Thyroid gland (tissue), 4 donors: ENCODE results near the gene PALLD. TPM values are rescaled to one million over a fixed set of nuclear protein-coding genes. Genes with fewer than 3 reads are reported as not detected.

ENCODE experiments used
- DNase-seq, 2 donors: peaks; one replicate each; pipeline ENCODE4 v3.0.0-alpha.2; 2019
- H3K27ac ChIP-seq, 3 donors: fragments of 200-600 bp; sonication (generic); 1 replicate in 2 of 3; 2 replicates in 1 of 3; pipeline ENCODE4 v1.5.1; 2016 to 2019; ENCODE audit warnings: mild to moderate bottlenecking in 1 of 3, moderate library complexity in 1 of 3
- H3K27me3 ChIP-seq: fragments of 200-600 bp; sonication (generic); one replicate; pipeline ENCODE4 v1.5.1; 2019
- H3K36me3 ChIP-seq, 2 donors: fragments of 200-600 bp; sonication (generic); one replicate each; pipeline ENCODE4 v1.5.1; 2016 to 2019
- H3K4me1 ChIP-seq, 2 donors: fragments of 200-600 bp; sonication (generic); one replicate each; pipeline ENCODE4 v1.5.1; 2017 to 2019
- H3K4me3 ChIP-seq, 3 donors: fragments of 200-600 bp; sonication (generic); replicated peaks in 1 of 3; 1 replicate in 2 of 3; 2 replicates in 1 of 3; pipeline ENCODE4 v1.5.1; 2016; ENCODE audit warnings: mild to moderate bottlenecking in 1 of 3
- H3K9me3 ChIP-seq: fragments of 200-600 bp; sonication (generic); one replicate; pipeline ENCODE4 v1.5.1; 2017
- POLR2A ChIP-seq, 2 donors: fragments of 450-650 bp; IDR thresholded peaks; one replicate each; pipeline ENCODE4 v1.6.1; 2017; ENCODE audit warnings: antibody characterized with exemption in 2 of 2, mild to moderate bottlenecking in 2 of 2, moderate library complexity in 1 of 2
- WGBS, 2 donors: methylation state at CpG; one replicate each; pipeline ENCODE4 v1.1.5; 2017; 5-methylcytosine and 5-hydroxymethylcytosine counted together
- intact Hi-C: fragments of 100-400 bp; cut with DNase I; formaldehyde crosslinking; loops from one replicate; pipeline ENCODE4 v1.15.1; 2023
- total RNA-seq, 4 donors: library from RNA; depleted of rRNA; stranded (reverse); fragments of >200 nt; gene quantifications; one replicate each; pipeline ENCODE4 v1.2.3, GENCODE V29; 2016
- TF ChIP-seq, protein P1 (sequence below), 6 experiments: fragments of 200-600 bp in 3 of 6; fragments of 450-650 bp in 3 of 6; sonication (generic) in 3 of 6; IDR thresholded peaks; one replicate each; pipeline ENCODE4 v1.5.1; 2016 to 2019; ENCODE audit warnings: antibody characterized with exemption in 6 of 6, mild to moderate bottlenecking in 2 of 6, inconsistent platforms in 1 of 6, moderate library complexity in 1 of 6

Gene PALLD
- total RNA-seq, 4 donors from 2014 or later, result 152 to 311 (median 226) TPM

DNA sequence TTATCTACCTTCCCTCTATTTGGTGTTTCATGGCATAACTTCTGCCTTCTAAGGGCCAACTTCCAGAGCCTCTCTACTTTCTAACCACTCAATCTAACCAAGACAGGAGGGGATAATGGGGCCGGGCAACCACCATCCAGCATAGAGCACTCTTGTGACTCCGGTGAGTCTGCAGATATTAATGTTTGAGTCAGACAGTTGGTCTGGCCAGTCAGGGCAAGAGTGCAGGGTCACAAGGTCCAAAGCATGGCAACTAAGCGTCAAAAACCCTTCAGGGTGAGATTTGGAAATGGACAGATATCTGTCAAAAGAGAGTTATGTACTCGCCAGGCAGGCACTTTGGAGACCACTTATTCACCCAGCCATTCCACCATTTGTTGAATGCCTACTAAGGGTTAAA is 105.0 kb downstream of the PALLD start:
- Histone ChIP-seq H3K27me3 (no peaks in the 10 kb centered on the region), H3K36me3 (no peaks in the 10 kb centered on the region), H3K4me3 (no peak overlapping the region), H3K4me1 (no peaks in the 10 kb centered on the region), H3K27ac (no peak overlapping the region), H3K9me3 (no peaks in the 10 kb centered on the region)
- DNase-seq, result no peak
- WGBS, 2 donors, result 92 to 100% methylated on average over 4 of the region's 4 CpGs
- intact Hi-C loops, result no loop called here
- TF ChIP-seq POLR2A (IDR thresholded peaks at IDR 0.05), result no peak
- TF ChIP-seq, protein P1, sequence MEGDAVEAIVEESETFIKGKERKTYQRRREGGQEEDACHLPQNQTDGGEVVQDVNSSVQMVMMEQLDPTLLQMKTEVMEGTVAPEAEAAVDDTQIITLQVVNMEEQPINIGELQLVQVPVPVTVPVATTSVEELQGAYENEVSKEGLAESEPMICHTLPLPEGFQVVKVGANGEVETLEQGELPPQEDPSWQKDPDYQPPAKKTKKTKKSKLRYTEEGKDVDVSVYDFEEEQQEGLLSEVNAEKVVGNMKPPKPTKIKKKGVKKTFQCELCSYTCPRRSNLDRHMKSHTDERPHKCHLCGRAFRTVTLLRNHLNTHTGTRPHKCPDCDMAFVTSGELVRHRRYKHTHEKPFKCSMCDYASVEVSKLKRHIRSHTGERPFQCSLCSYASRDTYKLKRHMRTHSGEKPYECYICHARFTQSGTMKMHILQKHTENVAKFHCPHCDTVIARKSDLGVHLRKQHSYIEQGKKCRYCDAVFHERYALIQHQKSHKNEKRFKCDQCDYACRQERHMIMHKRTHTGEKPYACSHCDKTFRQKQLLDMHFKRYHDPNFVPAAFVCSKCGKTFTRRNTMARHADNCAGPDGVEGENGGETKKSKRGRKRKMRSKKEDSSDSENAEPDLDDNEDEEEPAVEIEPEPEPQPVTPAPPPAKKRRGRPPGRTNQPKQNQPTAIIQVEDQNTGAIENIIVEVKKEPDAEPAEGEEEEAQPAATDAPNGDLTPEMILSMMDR (IDR thresholded peaks at IDR 0.05), result no peak

DNA sequence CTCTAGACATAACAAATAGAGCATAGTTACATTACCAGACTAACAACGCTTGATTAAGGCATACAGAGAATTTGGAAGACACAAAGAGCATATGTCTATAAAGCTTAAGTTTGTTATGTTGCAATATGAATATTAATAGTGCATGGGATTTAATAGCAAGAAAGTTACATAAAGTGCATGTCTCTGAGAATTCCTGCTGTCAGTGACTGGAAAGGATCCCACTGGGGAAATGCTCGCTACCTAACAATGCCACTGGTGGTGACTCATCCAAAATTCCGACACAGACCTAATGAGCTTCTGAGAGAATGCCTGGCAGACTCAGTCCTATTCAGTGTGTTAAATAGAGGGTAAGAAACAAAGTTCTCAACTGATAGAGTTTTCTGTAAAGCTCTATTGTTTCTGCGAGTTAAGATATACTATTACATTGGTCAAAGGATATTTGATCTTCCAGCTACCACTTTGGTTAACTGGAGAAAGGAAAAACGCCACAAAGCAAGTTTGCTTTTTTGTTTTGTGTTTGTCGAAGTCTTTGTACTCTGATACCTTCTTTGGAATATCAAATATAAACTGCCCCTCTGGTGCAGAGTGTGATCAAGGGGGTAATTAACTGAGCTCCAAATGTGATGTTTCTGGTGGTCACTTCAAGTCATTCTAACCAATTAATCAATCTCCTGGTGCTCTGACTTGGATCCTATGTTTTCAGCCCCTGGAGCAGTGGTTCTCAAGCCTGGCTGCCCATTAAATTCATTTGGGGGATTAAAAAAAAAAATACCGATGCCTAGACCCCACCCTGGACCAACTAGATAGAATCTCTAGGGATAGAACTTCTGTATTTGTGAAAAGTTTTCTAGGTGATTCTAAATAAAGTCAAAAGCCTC is 107.9 kb downstream of the PALLD start:
- no peak overlapping the region for H3K4me3 ChIP-seq
- no peaks in the 10 kb centered on the region for H3K36me3 ChIP-seq
- intact Hi-C loops, result no loop called here
- no peak overlapping the region for H3K27ac ChIP-seq
- TF ChIP-seq, protein P1 (IDR thresholded peaks at IDR 0.05), result no peak
- no peaks in the 10 kb centered on the region for H3K9me3 ChIP-seq
- no peaks in the 10 kb centered on the region for H3K27me3 ChIP-seq
- 74 to 78% methylated on average over 7 of the region's 7 CpGs for WGBS, 2 donors
- no peaks in the 10 kb centered on the region for H3K4me1 ChIP-seq
- no peak for DNase-seq

GRCh38 chr4:168605411-168605810 is 108.6 kb downstream of the PALLD start:
- no peaks in the 10 kb centered on the region for H3K36me3 ChIP-seq

DNA sequence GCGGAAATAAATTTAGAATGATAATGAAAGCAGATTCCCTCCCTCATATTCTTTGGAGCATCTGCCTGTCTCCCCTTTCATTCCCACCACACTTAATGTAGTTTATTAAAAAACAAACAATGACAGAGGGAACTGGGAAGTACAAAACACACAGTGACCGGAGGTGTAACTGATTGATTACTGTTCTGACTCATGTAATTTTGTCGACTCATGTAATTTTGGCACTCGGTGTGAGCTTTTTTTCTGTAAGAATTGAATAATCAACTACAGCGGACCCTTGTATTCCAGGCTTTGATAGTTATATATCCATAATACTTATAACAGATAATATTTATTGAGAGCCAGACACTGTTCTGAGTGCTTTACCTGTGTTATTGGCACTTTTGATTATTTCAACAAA is 110.4 kb downstream of the PALLD start:
- TF ChIP-seq, protein P1 (IDR thresholded peaks at IDR 0.05), result no peak
- TF ChIP-seq POLR2A (IDR thresholded peaks at IDR 0.05), result no peak
- Histone ChIP-seq H3K9me3 (no peaks in the 10 kb centered on the region), H3K27me3 (no peaks in the 10 kb centered on the region), H3K4me3 (no peak overlapping the region), H3K27ac (no peak overlapping the region), H3K4me1 (no peaks in the 10 kb centered on the region), H3K36me3 (no peaks in the 10 kb centered on the region)
- WGBS, 2 donors, result 93 to 98% methylated on average over 5 of the region's 5 CpGs
- intact Hi-C loops, result no loop called here
- no peak for DNase-seq

More at GRCh38 chr4:168605411-168605810, 108.6 kb downstream of the PALLD start:
- DNase-seq, result no peak
- no peaks in the 10 kb centered on the region for H3K4me1 ChIP-seq
- H3K27ac ChIP-seq, result no peak overlapping the region
- no peak overlapping the region for H3K4me3 ChIP-seq
- TF ChIP-seq, protein P1 (IDR thresholded peaks at IDR 0.05), result no peak
- no peak for TF ChIP-seq POLR2A (IDR thresholded peaks at IDR 0.05)
- no peaks in the 10 kb centered on the region for H3K27me3 ChIP-seq
- 78 to 89% methylated on average over 3 of the region's 3 CpGs for WGBS, 2 donors
- intact Hi-C loops, result no loop called here
- H3K9me3 ChIP-seq, result no peaks in the 10 kb centered on the region

DNA sequence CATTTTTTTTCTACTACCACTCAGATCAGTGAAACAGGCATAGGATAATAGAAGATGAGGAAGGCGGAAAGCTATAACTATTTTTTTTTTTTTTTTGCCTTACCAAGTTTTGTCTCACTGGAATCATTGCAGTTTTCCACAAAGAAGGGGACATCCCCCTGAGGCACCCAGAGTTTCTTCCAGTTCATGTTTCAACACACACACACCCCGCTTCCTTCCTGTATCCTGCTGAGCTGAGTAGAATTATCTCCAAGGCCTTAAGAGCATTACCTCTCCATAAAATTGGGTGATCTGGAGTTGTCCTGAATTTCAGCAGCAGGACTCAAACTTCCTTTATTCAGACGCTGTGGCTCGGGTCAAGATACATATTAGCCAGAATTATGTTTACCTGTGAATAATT is 111.9 kb downstream of the PALLD start:
- Histone ChIP-seq H3K4me3 (no peak overlapping the region), H3K27me3 (no peaks in the 10 kb centered on the region), H3K4me1 (no peaks in the 10 kb centered on the region), H3K9me3 (no peaks in the 10 kb centered on the region), H3K36me3 (no peaks in the 10 kb centered on the region), H3K27ac (no peak overlapping the region)
- TF ChIP-seq POLR2A (IDR thresholded peaks at IDR 0.05), result no peak
- TF ChIP-seq, protein P1 (IDR thresholded peaks at IDR 0.05), result no peak
- intact Hi-C loops, result no loop called here
- 78 to 80% methylated on average over 4 of the region's 4 CpGs for WGBS, 2 donors
- DNase-seq, result no peak
